ENCODE measurements around the gene BAIAP2L2.
"Not testable (repeated sequence)": the region's sequence is repeated elsewhere in the genome, so short reads cannot be mapped to it uniquely, and the experiment has no call there.

BAIAP2L2 gene

GRCh38 chr22:38079208-38079607 is 31.3 kb downstream of the BAIAP2L2 start:
- WGBS, 2 donors (ENCODE audit: extremely low coverage in 2 of 2, insufficient read length in 2 of 2, insufficient replicate concordance in 1 of 2) = no CpG with 5 or more reads among the region's 2 CpGs
- not testable (repeated sequence) for H3K79me1 ChIP-seq (ENCODE audit: low read depth, low read length); H4K8ac ChIP-seq (ENCODE audit: low read depth, low read length); H4K91ac ChIP-seq (ENCODE audit: low read depth, low read length, poor library complexity); H2AFZ ChIP-seq (ENCODE audit: low read length); H3K4ac ChIP-seq (ENCODE audit: low read length); H3K9ac ChIP-seq (ENCODE audit: low read depth, low read length, poor library complexity); H2BK5ac ChIP-seq (ENCODE audit: low read length); H3K9me3 ChIP-seq (replicated peaks in 1 of 2; ENCODE audit: control insufficient read depth in 2 of 2, insufficient read depth in 1 of 2, low read depth in 1 of 2, low read length in 2 of 2); H2BK12ac ChIP-seq (ENCODE audit: low read length); H3K27ac ChIP-seq (replicated peaks; ENCODE audit: low read length); H3K14ac ChIP-seq (ENCODE audit: low read length); H3K36me3 ChIP-seq (replicated peaks in 1 of 2; ENCODE audit: control insufficient read depth in 2 of 2, insufficient read depth in 2 of 2, low read length in 2 of 2); H3K23ac ChIP-seq (ENCODE audit: low read depth, low read length, poor library complexity); H3K4me2 ChIP-seq (ENCODE audit: insufficient read depth, low read length, poor library complexity, severe bottlenecking); H2BK15ac ChIP-seq (ENCODE audit: low read length); H3K4me3 ChIP-seq (ENCODE audit: low read length in 2 of 2); H2BK120ac ChIP-seq (ENCODE audit: low read depth, low read length); DNase-seq (ENCODE audit: low spot score); H3K18ac ChIP-seq (ENCODE audit: low read length)
- Histone ChIP-seq H3K27me3 (ENCODE audit: control insufficient read depth in 3 of 3, insufficient read depth in 3 of 3, low read depth in 1 of 3, low read length in 3 of 3) (peaks cover 0 to 29% (median 7%) of the 10 kb centered on the region in 3 experiments), H3K4me1 (ENCODE audit: control insufficient read depth in 2 of 2, insufficient read depth in 1 of 2, low read depth in 1 of 2, low read length in 2 of 2) (peaks cover 19 to 28% of the 10 kb centered on the region in 2 donors), H2AK5ac (ENCODE audit: low read depth, low read length) (peak overlapping the region; percentile 82)

- Histone ChIP-seq H2AFZ (ENCODE audit: low read length) (no peak overlapping the region), H2BK12ac (ENCODE audit: low read length) (no peak overlapping the region), H4K91ac (ENCODE audit: low read depth, low read length, poor library complexity) (no peak overlapping the region), H3K4ac (ENCODE audit: low read length) (no peak overlapping the region), H3K9ac (ENCODE audit: low read depth, low read length, poor library complexity) (no peak overlapping the region), H4K8ac (ENCODE audit: low read depth, low read length) (no peak overlapping the region), H3K14ac (ENCODE audit: low read length) (no peak overlapping the region), H3K9me3 (replicated peaks in 1 of 2; ENCODE audit: control insufficient read depth in 2 of 2, insufficient read depth in 1 of 2, low read depth in 1 of 2, low read length in 2 of 2) (no peaks in the 10 kb centered on the region), H3K18ac (ENCODE audit: low read length) (peak overlapping the region; percentile 71), H3K27me3 (ENCODE audit: control insufficient read depth in 3 of 3, insufficient read depth in 3 of 3, low read depth in 1 of 3, low read length in 3 of 3) (peaks cover 0 to 29% (median 7%) of the 10 kb centered on the region in 3 experiments), H3K27ac (replicated peaks; ENCODE audit: low read length) (no peak overlapping the region), H2BK5ac (ENCODE audit: low read length) (no peak overlapping the region), H3K23ac (ENCODE audit: low read depth, low read length, poor library complexity) (peak overlapping the region; percentile 93), H3K4me2 (ENCODE audit: insufficient read depth, low read length, poor library complexity, severe bottlenecking) (no peak overlapping the region), H3K36me3 (replicated peaks in 1 of 2; ENCODE audit: control insufficient read depth in 2 of 2, insufficient read depth in 2 of 2, low read length in 2 of 2) (peaks cover 5 to 9% of the 10 kb centered on the region in 2 donors), H2BK15ac (ENCODE audit: low read length) (peak overlapping the region; percentile 78), H3K4me1 (ENCODE audit: control insufficient read depth in 2 of 2, insufficient read depth in 1 of 2, low read depth in 1 of 2, low read length in 2 of 2) (peaks cover 14 to 19% of the 10 kb centered on the region in 2 donors), H3K4me3 (ENCODE audit: low read length in 2 of 2) (no peak overlapping the region), H2AK5ac (ENCODE audit: low read depth, low read length) (peak overlapping the region; percentile 75), H2BK120ac (ENCODE audit: low read depth, low read length) (no peak overlapping the region), H3K79me1 (ENCODE audit: low read depth, low read length) (peaks cover 4% of the 10 kb centered on the region)
- no peak for DNase-seq (ENCODE audit: low spot score)
- WGBS, 2 donors (ENCODE audit: extremely low coverage in 2 of 2, insufficient read length in 2 of 2, insufficient replicate concordance in 1 of 2) = no CpG with 5 or more reads among the region's 22 CpGs
Observed at GRCh38 chr22:38078046-38078840, 32.2 kb downstream of the BAIAP2L2 start.

DNA sequence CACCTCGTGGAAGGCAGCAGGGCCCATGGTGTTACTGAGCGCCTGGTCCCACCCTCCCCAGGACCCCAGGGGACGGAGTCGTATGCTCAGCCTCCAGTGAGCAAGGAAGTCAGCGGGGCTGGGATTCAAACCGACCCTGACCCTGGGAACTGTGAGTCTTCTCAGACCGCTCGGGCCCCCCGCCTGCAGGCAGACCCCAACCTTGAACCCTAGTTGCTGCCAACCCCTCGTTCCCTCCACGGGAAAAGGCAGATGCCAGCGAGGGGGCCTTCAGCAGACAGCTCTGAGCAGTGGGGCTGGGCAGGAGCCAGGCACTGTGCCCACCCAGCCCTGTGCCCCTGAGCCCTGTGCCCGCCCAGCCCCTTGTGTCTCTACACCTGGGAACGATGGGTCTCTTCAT is 32.9 kb downstream of the BAIAP2L2 start:
- H3K9ac ChIP-seq (ENCODE audit: low read depth, low read length, poor library complexity) = no peak overlapping the region
- no peak overlapping the region for H2BK15ac ChIP-seq (ENCODE audit: low read length)
- H3K18ac ChIP-seq (ENCODE audit: low read length) = no peak overlapping the region
- H3K4me3 ChIP-seq (ENCODE audit: low read length in 2 of 2) = no peak overlapping the region
- H4K91ac ChIP-seq (ENCODE audit: low read depth, low read length, poor library complexity) = no peak overlapping the region
- H2BK5ac ChIP-seq (ENCODE audit: low read length) = no peak overlapping the region
- no peak overlapping the region for H4K8ac ChIP-seq (ENCODE audit: low read depth, low read length)
- no peaks in the 10 kb centered on the region for H3K9me3 ChIP-seq (replicated peaks in 1 of 2; ENCODE audit: control insufficient read depth in 2 of 2, insufficient read depth in 1 of 2, low read depth in 1 of 2, low read length in 2 of 2)
- H3K4me2 ChIP-seq (ENCODE audit: insufficient read depth, low read length, poor library complexity, severe bottlenecking) = no peak overlapping the region
- peaks cover 8 to 16% of the 10 kb centered on the region in 2 donors for H3K36me3 ChIP-seq (replicated peaks in 1 of 2; ENCODE audit: control insufficient read depth in 2 of 2, insufficient read depth in 2 of 2, low read length in 2 of 2)
- H3K23ac ChIP-seq (ENCODE audit: low read depth, low read length, poor library complexity) = peak overlapping the region; percentile 55
- no peak overlapping the region for H2BK120ac ChIP-seq (ENCODE audit: low read depth, low read length)
- H3K4ac ChIP-seq (ENCODE audit: low read length) = no peak overlapping the region
- WGBS, 2 donors (ENCODE audit: extremely low coverage in 2 of 2, insufficient read length in 2 of 2, insufficient replicate concordance in 1 of 2) = no CpG with 5 or more reads among the region's 14 CpGs
- peaks cover 2% of the 10 kb centered on the region for H3K79me1 ChIP-seq (ENCODE audit: low read depth, low read length)
- no peak overlapping the region for H3K27ac ChIP-seq (replicated peaks; ENCODE audit: low read length)
- H2AK5ac ChIP-seq (ENCODE audit: low read depth, low read length) = peak overlapping the region; percentile 75
- no peak overlapping the region for H3K14ac ChIP-seq (ENCODE audit: low read length)
- H2AFZ ChIP-seq (ENCODE audit: low read length) = no peak overlapping the region
- H3K4me1 ChIP-seq (ENCODE audit: control insufficient read depth in 2 of 2, insufficient read depth in 1 of 2, low read depth in 1 of 2, low read length in 2 of 2) = peaks cover 14% of the 10 kb centered on the region in 2 donors
- peak overlapping the region; percentile 22 for H2BK12ac ChIP-seq (ENCODE audit: low read length)
- peaks cover 0 to 26% (median 7%) of the 10 kb centered on the region in 3 experiments for H3K27me3 ChIP-seq (ENCODE audit: control insufficient read depth in 3 of 3, insufficient read depth in 3 of 3, low read depth in 1 of 3, low read length in 3 of 3)
- DNase-seq (ENCODE audit: low spot score) = no peak

- Histone ChIP-seq H4K8ac (ENCODE audit: low read depth, low read length) (no peak overlapping the region), H2BK5ac (ENCODE audit: low read length) (no peak overlapping the region), H3K9ac (ENCODE audit: low read depth, low read length, poor library complexity) (no peak overlapping the region), H3K9me3 (replicated peaks in 1 of 2; ENCODE audit: control insufficient read depth in 2 of 2, insufficient read depth in 1 of 2, low read depth in 1 of 2, low read length in 2 of 2) (no peaks in the 10 kb centered on the region), H2AK5ac (ENCODE audit: low read depth, low read length) (no peak overlapping the region), H3K36me3 (replicated peaks in 1 of 2; ENCODE audit: control insufficient read depth in 2 of 2, insufficient read depth in 2 of 2, low read length in 2 of 2) (peaks cover 10 to 21% of the 10 kb centered on the region in 2 donors), H2BK15ac (ENCODE audit: low read length) (no peak overlapping the region), H3K27me3 (ENCODE audit: control insufficient read depth in 3 of 3, insufficient read depth in 3 of 3, low read depth in 1 of 3, low read length in 3 of 3) (peaks cover 0 to 21% (median 7%) of the 10 kb centered on the region in 3 experiments), H3K18ac (ENCODE audit: low read length) (no peak overlapping the region), H3K4me3 (ENCODE audit: low read length in 2 of 2) (no peak overlapping the region), H3K23ac (ENCODE audit: low read depth, low read length, poor library complexity) (peak overlapping the region; percentile 55), H3K79me1 (ENCODE audit: low read depth, low read length) (peaks cover 2% of the 10 kb centered on the region), H4K91ac (ENCODE audit: low read depth, low read length, poor library complexity) (no peak overlapping the region), H3K14ac (ENCODE audit: low read length) (no peak overlapping the region), H3K27ac (replicated peaks; ENCODE audit: low read length) (no peak overlapping the region), H3K4me1 (ENCODE audit: control insufficient read depth in 2 of 2, insufficient read depth in 1 of 2, low read depth in 1 of 2, low read length in 2 of 2) (peaks cover 11 to 14% of the 10 kb centered on the region in 2 donors), H3K4me2 (ENCODE audit: insufficient read depth, low read length, poor library complexity, severe bottlenecking) (no peak overlapping the region), H3K4ac (ENCODE audit: low read length) (no peak overlapping the region), H2AFZ (ENCODE audit: low read length) (no peak overlapping the region), H2BK120ac (ENCODE audit: low read depth, low read length) (no peak overlapping the region), H2BK12ac (ENCODE audit: low read length) (no peak overlapping the region)
- DNase-seq (ENCODE audit: low spot score) = no peak
- WGBS, 2 donors (ENCODE audit: extremely low coverage in 2 of 2, insufficient read length in 2 of 2, insufficient replicate concordance in 1 of 2) = no CpG with 5 or more reads among the region's 12 CpGs
Observed at GRCh38 chr22:38077096-38077495, 33.4 kb downstream of the BAIAP2L2 start.

Measured in neuronal stem cell (in vitro differentiated cells).